Astrocyte (in vitro differentiated cells and primary cell): ENCODE measurements around the gene FGF8.

Experiments
- EZH2 ChIP-seq: IDR thresholded peaks from 2 replicates; pipeline ENCODE4 v1.6.1; 2012; ENCODE audit warnings: mild to moderate bottlenecking, low read length, inconsistent platforms; ENCODE audit not compliant: insufficient read depth
- TF ChIP-seq, protein P1 (sequence below): IDR thresholded peaks from 2 replicates; pipeline ENCODE4 v1.5.1; 2011; ENCODE audit warnings: low read depth, mild to moderate bottlenecking, inconsistent platforms, low read length, moderate library complexity; ENCODE audit not compliant: insufficient read depth

GRCh38 chr10:101812606-101813005, 36.7 kb upstream of the FGF8 start:
- TF ChIP-seq, protein P1, sequence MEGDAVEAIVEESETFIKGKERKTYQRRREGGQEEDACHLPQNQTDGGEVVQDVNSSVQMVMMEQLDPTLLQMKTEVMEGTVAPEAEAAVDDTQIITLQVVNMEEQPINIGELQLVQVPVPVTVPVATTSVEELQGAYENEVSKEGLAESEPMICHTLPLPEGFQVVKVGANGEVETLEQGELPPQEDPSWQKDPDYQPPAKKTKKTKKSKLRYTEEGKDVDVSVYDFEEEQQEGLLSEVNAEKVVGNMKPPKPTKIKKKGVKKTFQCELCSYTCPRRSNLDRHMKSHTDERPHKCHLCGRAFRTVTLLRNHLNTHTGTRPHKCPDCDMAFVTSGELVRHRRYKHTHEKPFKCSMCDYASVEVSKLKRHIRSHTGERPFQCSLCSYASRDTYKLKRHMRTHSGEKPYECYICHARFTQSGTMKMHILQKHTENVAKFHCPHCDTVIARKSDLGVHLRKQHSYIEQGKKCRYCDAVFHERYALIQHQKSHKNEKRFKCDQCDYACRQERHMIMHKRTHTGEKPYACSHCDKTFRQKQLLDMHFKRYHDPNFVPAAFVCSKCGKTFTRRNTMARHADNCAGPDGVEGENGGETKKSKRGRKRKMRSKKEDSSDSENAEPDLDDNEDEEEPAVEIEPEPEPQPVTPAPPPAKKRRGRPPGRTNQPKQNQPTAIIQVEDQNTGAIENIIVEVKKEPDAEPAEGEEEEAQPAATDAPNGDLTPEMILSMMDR = no peak
- no peak for TF ChIP-seq EZH2
